ENCODE results near the gene CAMTA1. TPM values are rescaled to one million over a fixed set of nuclear protein-coding genes. Genes with fewer than 3 reads are reported as not detected.

Gene CAMTA1
- total RNA-seq, 1 donor from 2014 or later, result 63.8 TPM

DNA sequence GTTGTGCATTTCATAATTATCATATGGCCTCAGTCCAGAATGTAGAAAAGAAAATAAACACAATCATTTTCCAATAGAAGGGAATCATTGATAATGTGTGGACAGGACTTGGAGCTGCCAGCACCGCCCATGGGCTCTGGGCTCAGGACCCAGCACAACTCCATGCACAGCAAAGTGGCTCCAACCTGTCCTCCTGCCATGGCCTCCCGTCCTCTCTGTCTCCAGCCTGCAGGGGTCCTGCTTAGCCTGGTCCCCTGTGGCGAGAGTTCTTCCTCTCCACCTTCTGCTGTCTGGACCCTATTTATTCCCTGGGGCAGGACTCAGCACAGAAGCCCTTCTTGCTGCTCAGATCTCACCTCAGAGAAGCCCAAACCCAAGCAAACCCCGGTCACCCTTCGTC lies 154.1 kb downstream of the CAMTA1 start:
- Mint-ChIP-seq H3K27ac (ENCODE audit: unreplicated experiment) (no peak overlapping the region), H3K27me3 (ENCODE audit: low read depth) (peaks cover 10% of the 10 kb centered on the region), H3K4me1 (ENCODE audit: low read depth) (no peaks in the 10 kb centered on the region), H3K4me3 (ENCODE audit: unreplicated experiment) (no peak overlapping the region), H3K36me3 (ENCODE audit: low read depth) (no peaks in the 10 kb centered on the region), H3K9me3 (ENCODE audit: low read depth) (no peaks in the 10 kb centered on the region)
- DNase-seq (ENCODE audit: low spot score), result no peak
- no peak for TF ChIP-seq CTCF (IDR thresholded peaks at IDR 0.05)

DNA sequence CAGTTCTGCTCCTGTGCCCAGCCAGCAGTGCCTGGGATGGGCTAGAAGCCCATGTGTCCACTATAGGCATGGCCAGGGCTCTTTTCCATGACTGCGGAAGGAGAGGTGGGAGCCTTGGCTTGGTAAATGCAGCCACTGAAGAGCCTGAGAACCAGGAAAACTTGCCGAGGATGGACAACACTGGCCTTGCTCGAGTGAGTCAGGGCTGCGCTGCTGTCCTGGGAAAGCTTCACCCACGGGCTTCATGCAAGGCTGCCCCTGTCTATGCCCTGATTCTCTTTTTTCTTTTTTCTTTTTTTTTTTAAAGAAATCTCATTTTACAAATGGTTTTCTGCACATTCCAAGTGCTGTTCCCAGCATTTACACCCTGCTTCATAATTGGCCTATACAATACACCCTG lies 156.5 kb downstream of the CAMTA1 start:
- Mint-ChIP-seq H3K27ac (ENCODE audit: unreplicated experiment) (no peak overlapping the region), H3K4me1 (ENCODE audit: low read depth) (no peaks in the 10 kb centered on the region), H3K27me3 (ENCODE audit: low read depth) (peaks cover 3% of the 10 kb centered on the region), H3K9me3 (ENCODE audit: low read depth) (peaks cover 3% of the 10 kb centered on the region), H3K36me3 (ENCODE audit: low read depth) (no peaks in the 10 kb centered on the region), H3K4me3 (ENCODE audit: unreplicated experiment) (no peak overlapping the region)
- DNase-seq (ENCODE audit: low spot score), result no peak
- TF ChIP-seq CTCF (IDR thresholded peaks at IDR 0.05), result no peak

- no peaks in the 10 kb centered on the region for H3K36me3 Mint-ChIP-seq (ENCODE audit: low read depth)
- no peak for DNase-seq (ENCODE audit: low spot score)
- H3K27me3 Mint-ChIP-seq (ENCODE audit: low read depth), result peaks cover 3% of the 10 kb centered on the region
- H3K4me1 Mint-ChIP-seq (ENCODE audit: low read depth), result no peaks in the 10 kb centered on the region
- no peak overlapping the region for H3K27ac Mint-ChIP-seq (ENCODE audit: unreplicated experiment)
- peaks cover 3% of the 10 kb centered on the region for H3K9me3 Mint-ChIP-seq (ENCODE audit: low read depth)
- no peak overlapping the region for H3K4me3 Mint-ChIP-seq (ENCODE audit: unreplicated experiment)
- TF ChIP-seq CTCF (IDR thresholded peaks at IDR 0.05), result no peak
Measured at GRCh38 chr1:6942990-6943389, 157.7 kb downstream of the CAMTA1 start.

DNA sequence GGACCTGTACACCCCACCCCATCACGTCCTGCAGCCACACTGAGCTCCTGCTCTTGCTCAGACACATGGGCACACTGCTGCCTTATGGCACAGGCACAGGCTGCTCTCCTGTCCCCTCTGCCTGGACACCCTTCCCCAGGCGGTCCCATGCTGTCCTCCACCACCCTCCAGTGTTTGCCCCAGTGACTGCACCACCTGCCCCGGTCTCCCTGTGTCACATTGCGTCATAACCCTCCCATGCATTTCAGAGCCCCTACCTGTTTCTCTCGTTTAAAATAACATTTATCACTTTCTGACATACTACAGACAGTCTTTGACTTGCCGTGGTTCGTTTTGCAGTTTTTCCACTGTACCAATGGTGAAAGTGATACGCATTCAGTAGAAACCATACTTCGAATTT lies 159.2 kb downstream of the CAMTA1 start:
- Mint-ChIP-seq H3K27ac (ENCODE audit: unreplicated experiment) (no peak overlapping the region), H3K9me3 (ENCODE audit: low read depth) (peaks cover 3% of the 10 kb centered on the region)
- DNase-seq (ENCODE audit: low spot score), result no peak

DNA sequence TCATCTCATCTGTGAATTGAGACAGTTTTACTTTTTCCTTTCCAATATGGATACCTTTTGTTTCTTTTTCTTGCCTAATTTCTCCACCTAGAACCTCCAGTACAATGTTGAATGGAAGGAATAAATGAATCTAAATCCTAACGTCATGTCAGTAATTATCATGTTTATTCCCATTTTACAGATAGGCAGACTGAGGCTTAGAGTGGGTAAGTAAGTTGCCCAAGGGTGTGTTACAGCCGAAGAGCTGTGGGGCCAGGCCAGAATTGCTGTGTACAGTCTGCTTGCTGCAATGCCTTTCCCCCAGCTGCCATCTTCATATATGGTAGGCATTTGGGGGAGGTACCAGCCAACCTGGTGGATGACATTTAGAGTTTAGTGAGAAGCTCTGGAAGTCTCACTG lies 162.7 kb downstream of the CAMTA1 start:
- peaks cover 2% of the 10 kb centered on the region for H3K27me3 Mint-ChIP-seq (ENCODE audit: low read depth)
- H3K36me3 Mint-ChIP-seq (ENCODE audit: low read depth), result no peaks in the 10 kb centered on the region
- TF ChIP-seq CTCF (IDR thresholded peaks at IDR 0.05), result no peak
- H3K27ac Mint-ChIP-seq (ENCODE audit: unreplicated experiment), result no peak overlapping the region
- no peak for DNase-seq (ENCODE audit: low spot score)
- H3K4me3 Mint-ChIP-seq (ENCODE audit: unreplicated experiment), result no peak overlapping the region
- H3K9me3 Mint-ChIP-seq (ENCODE audit: low read depth), result peaks cover 3% of the 10 kb centered on the region
- H3K4me1 Mint-ChIP-seq (ENCODE audit: low read depth), result no peaks in the 10 kb centered on the region

More for the DNA sequence above, 159.2 kb downstream of the CAMTA1 start:
- Mint-ChIP-seq H3K36me3 (ENCODE audit: low read depth) (no peaks in the 10 kb centered on the region), H3K4me1 (ENCODE audit: low read depth) (no peaks in the 10 kb centered on the region), H3K4me3 (ENCODE audit: unreplicated experiment) (no peak overlapping the region), H3K27me3 (ENCODE audit: low read depth) (peaks cover 3% of the 10 kb centered on the region)
- TF ChIP-seq CTCF (IDR thresholded peaks at IDR 0.05), result no peak
